Sigmoid colon (tissue), 4 donors: ENCODE results near the gene PARVB.

Experiments
- CTCF ChIP-seq, 4 experiments: fragments of 450-650 bp in 3 of 4; fragments of 200-600 bp in 1 of 4; IDR thresholded peaks; one replicate each; pipeline ENCODE4 v1.5.1; 2016 to 2019; ENCODE audit warnings: antibody characterized with exemption in 4 of 4, mild to moderate bottlenecking in 3 of 4, moderate library complexity in 2 of 4
- EP300 ChIP-seq, 4 donors: sonication (generic); formaldehyde crosslinking; IDR thresholded peaks; one replicate each; pipeline ENCODE4 v1.6.1; 2017; ENCODE audit warnings: antibody characterized with exemption in 4 of 4
- POLR2AphosphoS5 ChIP-seq, 4 donors: sonication (generic); formaldehyde crosslinking; IDR thresholded peaks; one replicate each; pipeline ENCODE4 v1.6.1; 2017; ENCODE audit warnings: antibody characterized with exemption in 4 of 4

GRCh38 chr22:43995057-43995685, 28.9 kb upstream of the PARVB start:
- TF ChIP-seq EP300 (IDR thresholded peaks at IDR 0.05) (no peak), CTCF (IDR thresholded peaks at IDR 0.05) (no peak), POLR2AphosphoS5 (IDR thresholded peaks at IDR 0.05) (no peak)
